GM10266 (cell line): ENCODE measurements around the gene ZFYVE9.

Experiments
- DNase-seq: peaks from one replicate; pipeline ENCODE4 v3.0.0; 2012; ENCODE audit errors: extremely low spot score
- TF ChIP-seq, protein P1 (sequence below): IDR thresholded peaks from 2 replicates; pipeline ENCODE4 v1.5.1; 2012; ENCODE audit warnings: mild to moderate bottlenecking, low read depth; ENCODE audit not compliant: control insufficient read depth, insufficient read depth; ENCODE audit errors: missing control alignments

Gene ZFYVE9

DNA sequence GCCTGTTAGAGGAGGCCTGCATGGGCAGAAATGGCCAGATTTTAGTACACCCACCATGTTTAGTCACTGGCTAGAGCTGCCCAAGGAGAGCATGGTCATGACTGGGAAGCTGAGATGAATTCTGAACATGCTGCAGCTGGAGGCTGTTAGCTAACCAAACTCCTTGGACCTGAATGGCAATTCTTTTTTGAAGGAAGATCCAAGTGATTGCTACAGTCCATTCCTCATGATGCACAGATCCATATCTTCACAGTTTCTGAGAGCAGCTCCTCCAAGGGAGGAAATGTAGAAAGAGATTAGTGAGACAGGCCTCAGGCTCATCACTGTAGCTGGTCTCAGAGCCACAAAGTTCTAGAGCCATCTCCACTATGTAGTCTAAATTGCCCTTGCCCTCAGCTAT lies 11.1 kb downstream of the ZFYVE9 start:
- TF ChIP-seq, protein P1, sequence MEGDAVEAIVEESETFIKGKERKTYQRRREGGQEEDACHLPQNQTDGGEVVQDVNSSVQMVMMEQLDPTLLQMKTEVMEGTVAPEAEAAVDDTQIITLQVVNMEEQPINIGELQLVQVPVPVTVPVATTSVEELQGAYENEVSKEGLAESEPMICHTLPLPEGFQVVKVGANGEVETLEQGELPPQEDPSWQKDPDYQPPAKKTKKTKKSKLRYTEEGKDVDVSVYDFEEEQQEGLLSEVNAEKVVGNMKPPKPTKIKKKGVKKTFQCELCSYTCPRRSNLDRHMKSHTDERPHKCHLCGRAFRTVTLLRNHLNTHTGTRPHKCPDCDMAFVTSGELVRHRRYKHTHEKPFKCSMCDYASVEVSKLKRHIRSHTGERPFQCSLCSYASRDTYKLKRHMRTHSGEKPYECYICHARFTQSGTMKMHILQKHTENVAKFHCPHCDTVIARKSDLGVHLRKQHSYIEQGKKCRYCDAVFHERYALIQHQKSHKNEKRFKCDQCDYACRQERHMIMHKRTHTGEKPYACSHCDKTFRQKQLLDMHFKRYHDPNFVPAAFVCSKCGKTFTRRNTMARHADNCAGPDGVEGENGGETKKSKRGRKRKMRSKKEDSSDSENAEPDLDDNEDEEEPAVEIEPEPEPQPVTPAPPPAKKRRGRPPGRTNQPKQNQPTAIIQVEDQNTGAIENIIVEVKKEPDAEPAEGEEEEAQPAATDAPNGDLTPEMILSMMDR, result no peak

DNA sequence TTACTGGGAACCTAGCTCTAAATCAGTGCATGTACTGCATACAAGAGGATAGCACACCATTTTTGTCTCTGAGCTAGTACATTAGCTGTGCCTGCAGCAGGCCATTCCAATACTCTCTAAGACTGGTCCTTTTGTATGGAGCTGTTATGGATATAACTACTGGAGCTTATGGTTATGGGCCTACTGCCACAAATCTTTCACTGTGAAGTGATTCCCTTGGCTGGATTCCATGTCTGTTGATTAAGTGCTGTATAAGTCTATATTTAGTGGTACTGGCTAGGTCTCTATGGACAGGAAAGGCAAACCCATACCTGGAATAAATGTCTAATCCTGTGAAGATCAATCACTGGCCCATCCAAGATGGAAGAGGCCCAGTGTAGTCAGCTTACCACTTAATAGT lies 12.0 kb downstream of the ZFYVE9 start:
- TF ChIP-seq, protein P1, result no peak
- DNase-seq, result no peak

More for the DNA sequence above, 11.1 kb downstream of the ZFYVE9 start:
- DNase-seq, result no peak

DNA sequence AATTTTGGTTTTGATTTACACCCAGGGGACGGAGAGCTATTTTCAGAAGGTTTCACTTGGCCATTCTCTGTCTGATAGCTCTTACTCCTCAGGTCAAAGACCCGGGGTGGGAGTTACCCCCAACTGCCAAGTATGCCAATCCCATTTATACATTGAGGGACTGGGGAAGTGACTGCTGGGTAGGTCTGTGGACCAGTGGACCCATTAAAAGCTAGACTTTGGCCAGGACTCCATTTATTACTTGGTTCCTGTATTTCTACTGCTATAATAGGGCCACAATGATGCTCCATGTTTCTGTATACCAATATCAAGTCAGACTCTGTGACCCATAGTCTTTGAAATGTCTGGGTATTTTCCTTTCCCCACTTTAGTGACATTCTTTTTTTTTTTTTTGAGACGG lies 14.6 kb downstream of the ZFYVE9 start:
- no peak for DNase-seq
- TF ChIP-seq, protein P1, result no peak

DNA sequence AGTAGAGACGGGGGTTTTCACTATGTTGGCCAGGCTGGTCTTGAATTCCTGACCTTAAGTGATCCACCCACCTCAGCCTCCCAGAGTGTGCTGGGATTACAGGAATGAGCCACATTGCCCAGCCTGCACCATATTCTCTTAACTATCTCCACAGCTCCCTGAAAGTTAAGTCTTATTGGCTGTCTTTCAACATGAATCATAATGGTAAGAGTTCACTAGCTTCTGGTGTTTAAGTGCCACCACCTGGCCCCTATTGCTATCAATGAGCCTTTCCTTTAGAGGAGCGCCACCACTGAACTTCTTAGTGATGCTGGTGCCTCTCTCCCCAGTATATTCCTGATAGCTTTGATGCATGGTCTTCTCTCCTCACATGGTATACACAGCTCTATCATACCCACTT lies 15.7 kb downstream of the ZFYVE9 start:
- no peak for DNase-seq

DNA sequence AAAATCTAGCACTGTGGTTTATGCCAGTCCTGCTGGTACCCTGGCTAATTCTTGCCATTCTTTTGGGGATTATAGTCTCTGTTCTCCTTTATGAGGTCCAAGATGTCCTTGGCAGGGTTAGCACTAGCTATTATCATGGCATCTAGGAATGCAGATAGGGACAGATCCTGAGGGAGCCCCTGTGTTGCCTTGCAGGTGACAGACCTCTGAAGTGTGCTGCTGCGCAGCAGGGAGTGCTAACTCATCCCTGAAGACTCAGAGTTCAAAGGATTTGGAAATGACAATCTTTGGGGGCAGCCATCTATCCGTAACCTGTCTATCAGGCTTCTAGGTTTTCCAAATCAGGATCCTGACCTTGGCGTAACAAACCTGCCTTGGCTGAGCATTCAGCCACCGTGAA lies 16.3 kb downstream of the ZFYVE9 start:
- DNase-seq, result no peak
- TF ChIP-seq, protein P1, result no peak

More for the DNA sequence above, 15.7 kb downstream of the ZFYVE9 start:
- TF ChIP-seq, protein P1, result no peak

DNA sequence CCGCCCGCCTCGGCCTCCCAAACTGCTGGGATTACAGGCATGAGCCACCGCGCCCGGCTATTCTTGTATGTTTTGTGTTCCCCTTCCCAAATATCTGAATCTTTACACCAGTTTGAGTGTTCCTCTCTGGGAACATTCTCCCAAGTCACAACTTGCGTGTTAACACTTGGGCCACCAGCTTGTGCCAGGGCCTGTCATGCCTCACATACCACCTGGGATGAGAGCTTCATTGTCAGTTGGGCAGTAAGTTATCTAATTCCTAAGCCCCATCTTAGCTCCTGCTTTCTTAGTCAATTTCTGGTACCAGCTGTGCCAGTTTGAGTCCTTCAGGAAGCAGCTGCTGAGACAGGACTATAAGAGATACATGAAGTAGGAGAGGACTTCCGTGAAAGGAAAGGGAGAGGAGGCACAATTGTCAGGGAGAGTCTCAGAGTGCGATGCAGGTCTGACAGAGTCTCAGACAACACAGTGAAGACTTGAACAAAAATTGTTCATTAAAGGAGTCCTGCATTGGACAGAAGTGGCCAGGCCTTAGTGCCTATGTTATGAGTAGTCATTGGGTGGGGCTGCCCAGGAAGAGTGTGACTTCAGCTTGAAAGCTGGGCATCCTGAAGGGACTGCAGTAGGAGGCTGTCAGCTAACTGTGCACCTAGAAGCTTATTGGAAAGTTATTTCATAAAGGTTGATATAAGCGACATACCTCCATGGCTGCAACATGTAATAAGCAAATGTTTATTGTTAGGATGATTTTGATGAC lies 17.3 kb downstream of the ZFYVE9 start:
- TF ChIP-seq, protein P1, result no peak
- DNase-seq, result no peak

DNA sequence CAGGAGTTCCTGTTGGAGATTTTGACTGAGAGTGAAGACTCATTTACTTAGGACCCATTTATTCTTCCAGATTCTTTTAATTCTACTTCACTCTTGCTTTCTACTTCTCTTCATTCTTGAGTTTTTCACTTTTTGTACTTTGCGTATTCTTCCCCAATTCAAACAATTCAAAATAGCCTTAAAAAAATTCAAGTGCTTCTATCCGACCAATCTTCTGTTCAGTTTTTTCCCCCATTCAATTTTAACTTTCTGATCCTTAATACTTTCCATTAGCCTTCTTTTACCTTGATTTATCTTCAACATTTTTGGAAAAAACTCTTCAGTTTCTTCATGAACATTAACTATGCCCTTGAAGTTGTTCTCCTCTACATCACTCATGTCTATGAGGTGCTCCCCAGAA lies 21.1 kb downstream of the ZFYVE9 start:
- TF ChIP-seq, protein P1, result no peak
- DNase-seq, result no peak
